ENCODE data around the gene DLGAP1.

GRCh38 chr18:3560755-3561154 is 894.4 kb downstream of the DLGAP1 start:
- TF ChIP-seq ISL1 (CRISPR knock-in tag; IDR thresholded peaks at IDR 0.05) (no peak), ZFP30 (CRISPR knock-in tag; IDR thresholded peaks at IDR 0.05) (no peak), ARNTL (CRISPR knock-in tag; IDR thresholded peaks at IDR 0.05; ENCODE audit: borderline replicate concordance, low read depth) (no peak), RARB (CRISPR knock-in tag; IDR thresholded peaks at IDR 0.05) (no peak)

Measured in SK-N-SH treated with all-trans-retinoic acid at 6 μM for 48 hours (cell line).